IPS-NIHi11 (cell line): ENCODE data around the gene MICAL3.
"Not testable (repeated sequence)": the region's sequence is repeated elsewhere in the genome, so short reads cannot be mapped to it uniquely, and the experiment has no call there.

Source experiments
- DNase-seq: peaks from one replicate; pipeline ENCODE4 v3.0.0; 2012; ENCODE audit warnings: mixed read lengths, low spot score

Gene MICAL3

DNA sequence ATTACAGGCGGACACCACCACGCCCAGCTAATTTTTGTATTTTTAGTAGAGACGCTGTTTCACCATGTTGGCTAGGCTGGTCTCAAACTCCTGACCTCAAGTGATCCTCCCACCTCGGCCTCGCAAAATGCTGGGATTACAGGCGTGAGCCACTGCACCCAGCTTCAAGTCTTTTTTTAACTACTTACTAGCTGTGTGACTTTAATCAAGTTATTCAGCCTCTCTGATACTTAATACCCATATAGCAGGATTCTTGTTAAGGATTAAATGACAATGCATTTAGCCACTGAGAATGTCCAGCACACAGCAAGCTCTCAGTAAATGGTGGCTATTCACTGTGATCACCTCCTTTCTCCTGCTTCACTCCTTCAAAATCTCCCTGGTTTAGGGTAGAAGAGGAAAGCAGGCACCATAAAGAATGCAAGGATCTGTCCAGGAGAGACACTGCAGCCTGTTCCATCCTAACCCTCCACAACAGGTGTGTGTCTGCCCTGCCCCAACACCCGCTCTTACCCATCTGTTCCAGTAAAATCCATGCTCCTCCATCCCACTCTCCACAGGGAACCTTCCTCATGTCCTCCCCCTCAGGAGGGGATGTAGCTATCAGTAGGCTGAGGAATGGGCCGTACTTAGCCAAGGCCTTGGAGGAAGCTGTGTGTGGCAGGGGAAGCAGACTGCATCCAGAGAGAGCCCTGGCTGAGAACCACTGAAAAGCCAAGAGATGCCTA lies 69.3 kb downstream of the MICAL3 start:
- no peak for DNase-seq

DNA sequence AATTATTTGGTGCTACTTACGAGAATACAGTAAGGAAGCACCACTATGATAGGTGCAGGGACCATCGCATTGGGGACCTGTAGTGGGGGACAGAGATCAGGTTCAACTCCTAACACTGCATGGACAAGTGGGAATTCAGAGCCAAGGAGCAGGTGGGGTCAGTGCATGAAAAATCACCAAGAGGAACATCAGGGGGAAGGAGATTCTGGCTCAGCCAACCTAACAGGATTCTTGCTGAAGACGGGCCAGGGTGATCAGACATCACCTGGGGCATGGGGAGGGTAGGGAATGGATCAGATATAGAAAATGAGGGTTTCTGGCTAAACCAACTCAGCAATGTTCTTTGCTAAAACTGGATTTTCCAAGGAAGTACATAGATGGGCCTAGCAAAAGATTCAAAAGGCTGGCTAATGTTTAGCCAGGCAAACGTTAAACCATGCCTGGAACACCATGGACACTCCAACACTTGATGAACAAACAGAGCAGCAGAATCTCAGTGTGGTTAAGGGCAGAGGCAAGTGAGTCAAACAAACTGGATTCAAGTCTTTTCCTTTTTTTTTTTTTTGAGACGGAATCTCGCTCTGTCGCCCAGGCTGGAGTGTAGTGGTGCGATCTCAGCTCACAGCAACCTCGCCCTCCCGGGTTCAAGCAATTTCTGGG lies 70.0 kb downstream of the MICAL3 start:
- DNase-seq, result no peak

DNA sequence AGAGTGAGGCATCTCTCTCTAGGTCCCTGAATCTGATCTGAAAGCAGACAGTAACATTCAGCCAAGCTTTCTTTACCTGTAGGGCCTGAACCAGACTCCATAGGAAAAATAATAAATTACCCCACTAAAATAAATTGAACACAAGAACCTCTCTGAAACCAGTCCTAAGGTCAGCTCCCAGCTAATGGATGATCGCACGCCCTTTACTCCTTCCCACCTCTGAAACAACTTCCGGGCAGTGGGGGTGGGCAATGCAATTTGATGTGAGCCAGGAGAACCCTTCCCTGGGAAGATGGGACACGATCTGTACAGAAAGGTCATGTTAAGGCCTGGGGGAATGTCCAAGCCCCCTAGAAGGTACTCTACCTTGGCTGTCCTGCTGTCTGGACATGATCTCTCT lies 71.2 kb downstream of the MICAL3 start:
- no peak for DNase-seq

DNA sequence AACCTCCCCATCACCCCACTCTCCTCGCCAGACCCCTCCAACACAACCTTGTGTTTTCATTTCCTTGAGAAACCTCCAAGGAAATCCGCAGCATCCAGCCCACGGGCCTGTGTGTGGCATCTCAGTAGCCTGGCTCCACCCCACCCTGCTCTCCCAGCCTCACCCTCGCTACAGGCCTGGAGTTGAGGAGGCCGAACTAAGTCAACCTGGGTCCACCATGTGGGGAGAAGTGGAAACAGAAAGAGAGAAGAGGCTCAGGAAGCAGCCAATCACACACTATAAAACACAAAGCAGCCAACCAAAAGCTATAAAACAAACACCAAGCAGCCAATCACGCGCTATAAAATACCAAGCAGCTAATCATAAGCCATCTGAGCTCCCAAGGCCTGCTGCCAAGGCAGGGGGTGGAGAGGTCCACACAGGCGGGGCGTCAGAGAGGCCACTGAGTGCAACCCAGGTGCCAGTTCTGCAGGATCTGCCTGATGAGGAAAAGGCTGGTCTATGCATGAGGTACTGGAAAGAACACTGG lies 72.0 kb downstream of the MICAL3 start:
- DNase-seq, result no peak

DNA sequence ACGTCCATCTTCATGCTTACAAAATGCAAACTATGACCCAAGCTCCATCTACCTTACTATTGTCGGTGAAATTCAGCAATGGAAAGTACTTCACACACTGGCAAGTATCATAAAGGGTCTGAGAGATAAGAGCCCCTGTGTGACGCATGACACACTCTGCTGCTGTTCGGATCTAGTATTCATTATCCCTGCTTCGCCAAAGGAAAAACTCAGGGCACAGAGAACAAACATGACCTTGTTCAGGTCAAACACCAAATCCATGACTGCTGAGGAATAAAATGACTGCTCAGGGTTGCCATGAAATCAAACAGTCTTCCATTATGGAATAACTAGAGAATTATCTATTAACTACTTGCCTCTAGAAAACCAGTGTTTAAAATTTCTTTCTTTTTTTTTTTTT lies 73.0 kb downstream of the MICAL3 start:
- no peak for DNase-seq

DNA sequence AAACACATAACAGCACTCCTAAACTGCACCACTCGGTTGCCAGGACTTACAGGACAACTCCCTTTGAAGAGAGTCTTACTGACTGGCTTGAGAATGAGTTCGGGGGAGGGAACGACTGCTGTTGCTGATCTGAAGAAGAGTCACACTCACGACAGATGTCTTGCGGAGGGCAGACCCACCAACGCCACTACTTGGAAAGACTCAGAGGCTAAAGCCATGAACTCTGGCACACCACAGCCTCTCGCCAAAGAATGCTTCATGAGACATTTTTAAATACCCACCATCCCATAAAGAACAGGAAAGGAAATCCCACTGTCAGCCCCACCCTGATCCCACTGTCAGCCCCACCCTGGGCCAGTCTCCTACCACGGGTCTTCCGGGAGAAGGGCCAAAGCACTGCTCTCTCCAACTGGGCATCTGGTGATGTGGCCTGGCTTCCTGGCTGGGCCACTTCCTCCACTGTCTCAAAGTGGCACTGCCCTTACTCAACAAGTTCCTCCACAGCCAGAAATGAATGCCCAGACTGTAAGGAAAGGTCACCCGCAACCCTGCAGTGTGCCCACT lies 73.6 kb downstream of the MICAL3 start:
- DNase-seq, result no peak

DNA sequence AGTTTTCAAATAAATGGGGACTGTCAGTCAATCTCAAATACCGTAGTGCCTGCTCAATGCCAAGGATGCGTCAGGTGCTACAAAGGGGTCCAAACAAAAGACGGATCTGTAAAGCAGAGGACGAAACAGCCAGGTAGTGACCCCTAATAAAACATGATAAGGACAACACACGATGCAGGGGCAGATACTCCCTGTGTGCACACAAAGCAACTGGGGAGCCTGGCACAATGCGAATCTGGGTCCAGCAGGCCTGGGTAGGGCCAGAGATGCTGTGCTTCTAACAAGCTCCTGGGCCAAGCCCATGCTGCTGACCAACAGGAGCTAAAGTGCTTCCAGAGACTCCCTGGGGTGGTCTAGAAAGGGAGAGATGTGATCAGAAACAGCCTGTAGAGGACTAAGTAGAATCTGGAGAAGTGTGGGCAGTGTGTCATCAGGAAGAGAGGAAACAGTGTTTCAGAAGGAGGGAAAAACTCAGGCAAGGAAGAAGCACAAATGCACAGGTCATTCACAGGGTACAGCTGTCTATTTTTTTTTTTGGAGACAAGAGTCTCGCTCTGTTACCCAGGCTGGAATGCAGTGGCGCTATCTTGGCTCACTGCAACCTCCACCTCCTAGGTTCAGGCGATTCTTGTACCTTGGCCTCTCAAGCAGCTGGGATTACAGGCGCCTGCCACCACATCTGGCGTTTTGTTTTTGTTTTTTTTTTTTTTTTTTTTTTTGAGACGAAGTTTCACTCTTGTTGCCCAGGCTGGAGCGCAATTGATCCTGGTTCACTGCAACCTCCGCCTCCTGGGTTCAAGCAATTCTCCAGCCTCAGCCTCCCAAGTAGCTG lies 74.5 kb downstream of the MICAL3 start:
- no peak for DNase-seq

DNA sequence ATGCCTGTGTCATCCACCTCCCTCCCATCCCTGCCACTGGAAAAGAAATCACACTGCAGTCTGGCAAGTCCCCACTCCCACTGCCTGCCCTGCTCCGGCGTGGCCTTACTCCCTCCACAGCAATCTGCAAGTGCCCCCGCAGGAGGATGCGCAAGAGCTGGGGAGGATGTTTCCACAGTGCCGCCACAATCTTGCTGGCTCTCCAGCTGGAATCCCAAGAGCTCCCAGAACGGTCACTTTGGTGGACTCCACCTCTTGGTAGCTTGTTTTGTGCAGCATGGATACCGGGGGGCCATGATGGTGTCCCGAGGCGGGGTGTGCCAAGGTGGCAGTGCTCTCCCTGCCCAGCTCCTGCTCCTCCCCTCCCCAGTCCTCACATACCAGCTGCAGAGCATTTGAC lies 76.3 kb downstream of the MICAL3 start:
- DNase-seq, result no peak

DNA sequence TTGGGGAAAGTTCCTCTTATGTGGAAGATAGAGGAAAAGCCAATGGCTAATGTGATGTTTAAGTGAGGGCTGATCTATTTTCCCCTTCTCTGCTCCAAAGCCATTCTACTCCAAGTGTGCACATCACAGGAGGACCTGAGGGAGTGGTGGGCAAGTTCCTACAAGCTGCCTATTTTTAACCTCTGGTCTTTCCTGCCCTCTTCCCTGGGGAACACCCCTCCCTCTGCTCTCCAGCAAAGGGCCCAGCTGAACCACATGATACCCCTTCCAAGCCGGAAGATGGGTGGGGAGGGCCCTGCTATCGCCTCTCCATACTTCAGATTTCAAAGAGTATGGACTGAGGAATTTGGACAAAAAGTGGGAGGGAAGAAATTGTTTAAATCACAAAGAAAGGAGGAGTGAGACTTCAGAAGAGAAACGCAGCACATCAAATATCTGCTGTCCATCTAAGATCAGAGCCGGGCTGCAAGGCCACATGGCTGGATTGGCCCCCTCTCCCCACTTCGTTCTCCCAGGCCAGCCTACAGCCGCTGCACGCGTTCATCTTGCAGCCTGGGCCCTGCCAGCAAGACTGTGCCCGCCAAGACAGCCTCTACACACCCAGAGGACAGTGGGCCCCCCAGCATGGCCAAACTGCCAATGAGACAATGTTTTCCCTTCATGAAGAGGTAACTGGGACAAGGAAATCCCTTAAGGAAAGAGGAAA lies 77.5 kb downstream of the MICAL3 start:
- no peak for DNase-seq

DNA sequence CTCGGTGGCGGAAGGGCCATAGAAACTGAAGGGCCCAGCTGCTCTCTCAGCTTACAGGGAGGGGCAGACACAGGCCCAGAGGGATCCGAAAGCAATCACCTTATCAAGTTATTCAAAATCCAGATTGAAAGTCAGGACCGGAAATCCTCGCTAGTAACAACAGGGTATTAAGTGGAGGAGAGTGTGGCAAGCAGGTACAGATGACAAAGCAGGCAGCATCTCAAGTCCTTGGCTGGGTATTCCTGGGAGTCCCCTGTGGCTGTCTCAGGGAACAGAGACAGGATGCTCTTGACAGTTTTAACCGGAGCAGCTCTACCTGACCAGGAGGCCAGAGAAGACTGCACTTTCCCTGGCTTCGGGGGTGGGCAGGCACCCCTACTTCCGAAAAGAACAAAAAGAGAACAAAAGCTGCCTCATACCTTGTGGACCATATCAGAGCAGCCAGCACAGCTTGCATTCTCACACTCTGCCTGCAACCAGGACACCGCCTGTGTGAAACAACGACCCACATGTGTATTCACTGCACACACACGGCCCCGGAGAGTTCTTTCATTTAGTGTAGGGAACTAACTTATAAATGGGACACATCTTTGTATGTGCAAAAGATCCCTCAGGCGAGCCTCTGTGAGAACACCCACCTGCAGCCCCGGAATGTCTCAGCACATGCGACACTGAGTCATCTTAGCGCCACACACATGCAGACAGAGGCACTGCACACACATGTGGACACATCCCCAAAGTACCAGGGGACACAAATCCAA lies 78.3 kb downstream of the MICAL3 start:
- no peak for DNase-seq

DNA sequence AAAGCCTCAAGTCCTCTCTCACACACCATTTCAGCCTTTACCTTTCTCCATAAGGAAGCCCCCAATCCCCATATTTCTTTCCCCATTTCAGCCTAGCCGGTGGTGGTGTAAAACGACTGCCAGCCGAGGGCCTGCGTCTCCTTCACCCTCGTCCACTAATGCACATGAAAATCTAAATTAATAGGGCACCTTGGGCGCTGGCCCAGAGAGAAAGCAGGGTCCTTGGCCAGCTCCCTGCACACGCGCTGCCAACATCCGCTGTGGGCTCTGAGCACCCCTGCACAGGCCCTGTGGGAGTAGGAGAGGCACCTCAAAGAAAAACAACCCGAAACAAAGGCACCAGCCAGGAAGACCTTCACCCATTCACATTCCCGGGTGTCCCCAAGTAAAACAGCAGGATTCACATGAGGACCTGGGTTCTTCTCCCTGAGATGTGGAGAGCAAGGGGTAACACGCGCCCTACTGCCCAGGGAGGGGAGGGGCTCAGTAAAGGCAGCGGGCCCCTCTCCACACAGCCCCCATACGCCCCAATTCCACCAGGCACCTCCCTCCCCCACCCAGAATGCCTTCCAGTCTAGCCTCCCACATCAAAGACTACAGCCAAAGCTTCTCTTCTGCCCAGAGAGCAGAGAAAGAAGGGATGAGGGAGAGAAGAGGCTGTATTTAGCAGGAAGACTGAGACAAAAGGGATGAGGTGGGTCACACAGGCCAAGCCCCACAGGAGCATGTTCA lies 79.0 kb downstream of the MICAL3 start:
- DNase-seq, result no peak

DNA sequence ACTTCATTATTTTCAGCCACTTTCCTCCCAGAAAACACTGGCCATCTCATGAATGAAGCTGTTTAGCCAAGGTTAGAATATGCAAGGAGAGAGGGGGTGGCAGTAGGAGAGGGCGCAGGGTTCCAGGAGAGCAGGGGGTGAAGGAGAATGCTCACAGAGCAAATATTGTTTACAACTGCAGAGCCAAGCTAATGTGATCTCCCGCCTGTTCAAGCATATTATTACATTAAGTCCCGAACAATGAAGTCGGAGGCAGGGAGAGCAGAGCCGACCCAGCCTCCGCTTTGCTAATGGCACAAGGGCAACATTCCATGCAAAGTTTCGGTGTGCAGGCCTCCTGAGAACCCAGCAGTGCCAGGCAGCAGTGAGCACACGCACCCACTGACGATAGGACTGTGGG lies 80.1 kb downstream of the MICAL3 start:
- no peak for DNase-seq

DNA sequence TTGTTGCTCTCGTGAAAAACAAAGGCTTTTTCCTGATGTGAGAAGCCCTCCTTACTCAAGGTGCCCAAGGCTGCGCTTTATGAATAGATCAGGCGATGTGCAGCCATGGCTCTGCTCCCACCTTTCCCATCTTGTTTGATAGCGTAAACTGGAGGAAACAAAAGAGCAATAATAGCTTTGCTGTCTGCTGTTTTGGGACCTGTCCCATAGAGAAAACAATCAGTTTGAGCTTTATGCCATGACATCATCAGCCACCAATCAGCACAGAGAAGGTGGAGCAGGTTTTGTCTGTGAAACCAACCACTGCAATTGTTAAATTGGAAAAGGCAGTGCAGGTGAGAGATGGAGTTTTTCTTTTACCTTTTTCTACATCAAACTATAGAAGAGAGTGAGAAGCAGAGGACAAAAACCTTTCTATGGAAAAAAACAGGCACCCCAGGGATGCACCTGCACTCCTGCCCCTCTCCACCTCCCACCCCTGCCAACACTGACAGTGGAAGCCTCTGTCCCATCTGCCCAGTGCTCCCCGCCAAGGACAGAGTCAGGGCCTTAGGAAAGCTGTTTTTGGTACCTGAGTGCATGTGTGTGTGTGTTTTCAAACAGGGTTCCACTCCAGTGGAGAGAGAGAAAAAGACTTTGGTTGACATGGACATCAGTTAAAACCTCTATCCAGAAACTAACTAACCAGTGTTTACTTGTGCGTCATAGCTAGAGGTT lies 80.7 kb downstream of the MICAL3 start:
- DNase-seq, result peak; percentile 58

DNA sequence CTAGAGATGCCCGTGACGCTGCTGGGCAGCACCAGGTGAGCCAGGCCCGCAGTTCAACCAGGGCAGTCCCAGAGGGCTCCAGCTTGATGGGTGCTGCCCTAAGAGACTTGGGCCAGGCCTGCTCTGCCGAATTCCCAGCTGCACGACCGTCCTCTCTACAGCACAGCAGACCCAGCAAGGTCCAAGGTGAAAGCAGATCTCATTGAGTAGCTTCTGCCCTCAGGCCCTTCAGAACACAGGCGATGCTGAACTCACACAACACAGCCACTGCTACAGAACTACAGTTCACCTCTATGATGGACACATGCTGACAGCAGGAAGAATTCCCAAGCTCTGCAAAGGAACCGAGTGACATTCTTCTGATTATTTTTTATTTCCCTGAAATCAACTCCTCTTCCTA lies 81.6 kb downstream of the MICAL3 start:
- DNase-seq, result no peak

DNA sequence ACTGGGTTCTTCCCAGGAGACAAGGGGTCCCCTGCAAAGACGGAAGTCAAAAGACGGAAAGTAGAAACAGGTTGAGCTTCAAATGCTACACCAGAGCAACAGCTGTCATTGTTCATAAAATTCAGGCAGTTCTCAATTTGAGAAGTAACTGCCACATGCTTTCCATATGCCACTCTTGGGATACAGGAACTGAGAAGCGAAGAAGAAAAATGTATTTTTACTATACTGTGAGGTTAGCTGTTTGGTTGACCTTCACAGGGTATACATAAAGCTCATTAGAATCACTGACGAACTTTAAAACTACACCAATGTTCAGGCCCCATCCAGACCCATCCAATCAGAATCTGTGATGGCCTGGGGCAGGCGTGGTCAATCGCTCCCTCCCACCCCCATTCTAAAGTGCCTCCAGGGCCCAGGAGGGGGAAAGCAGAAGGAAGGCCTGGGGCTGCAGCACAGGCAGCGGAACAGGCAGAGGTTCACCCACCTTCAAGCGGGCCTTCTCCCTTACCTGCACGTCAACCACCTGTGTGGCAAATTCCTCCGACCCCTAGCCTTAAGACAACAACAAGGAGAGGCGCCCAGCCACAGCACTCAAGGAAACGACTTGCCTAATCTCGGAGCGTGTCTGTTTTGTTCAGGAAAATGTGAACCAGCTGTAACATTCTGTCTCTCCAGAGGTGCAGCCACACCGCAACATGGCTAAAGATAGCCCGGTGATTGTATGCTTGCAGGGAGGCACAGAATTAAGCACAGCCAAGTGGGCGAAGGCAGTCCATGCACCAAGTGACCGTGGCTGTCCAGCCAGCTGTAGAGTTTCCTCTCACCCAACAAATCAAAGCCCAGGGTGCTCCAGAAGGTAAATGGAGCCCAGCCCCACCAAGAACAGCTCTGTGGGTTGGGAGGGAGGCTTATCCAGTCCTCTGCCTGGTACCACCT lies 82.6 kb downstream of the MICAL3 start:
- DNase-seq, result no peak

DNA sequence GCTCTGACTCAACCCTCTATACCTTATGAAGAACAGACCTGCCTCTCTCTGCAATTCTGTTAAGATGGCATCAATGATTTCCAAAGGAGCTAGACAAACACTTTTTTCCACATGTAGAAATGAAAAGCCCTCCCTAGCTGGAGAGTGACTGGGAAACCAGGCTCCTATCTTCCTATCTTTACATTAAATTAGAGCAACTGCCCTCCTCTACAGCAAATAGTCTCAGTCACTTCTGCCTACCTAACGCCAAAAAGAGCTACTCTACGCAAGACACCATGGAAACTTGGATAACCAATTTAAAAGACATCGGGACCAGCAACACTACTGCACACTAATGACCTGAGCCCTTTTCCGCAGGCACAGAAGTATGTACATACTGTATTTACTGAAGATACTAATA lies 84.8 kb downstream of the MICAL3 start:
- no peak for DNase-seq

DNA sequence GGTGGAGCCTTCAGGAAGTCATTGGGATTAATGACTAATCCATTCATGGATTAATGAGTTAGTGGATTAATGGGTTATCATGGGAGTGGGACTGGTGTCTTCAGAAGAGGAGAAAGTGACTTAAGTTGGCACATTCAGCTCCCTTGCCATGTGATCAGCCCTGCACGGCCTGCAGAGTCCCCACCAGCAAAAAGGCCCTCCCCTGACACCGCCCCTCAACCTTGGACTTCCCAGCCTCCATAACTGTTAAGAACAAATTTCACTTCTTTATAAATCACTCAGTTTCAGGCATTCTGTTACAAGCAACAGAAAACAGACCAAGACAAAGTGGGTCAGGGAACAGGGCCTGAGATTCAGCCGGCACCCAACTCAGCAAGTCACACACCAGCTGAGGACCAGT lies 85.3 kb downstream of the MICAL3 start:
- DNase-seq, result no peak

DNA sequence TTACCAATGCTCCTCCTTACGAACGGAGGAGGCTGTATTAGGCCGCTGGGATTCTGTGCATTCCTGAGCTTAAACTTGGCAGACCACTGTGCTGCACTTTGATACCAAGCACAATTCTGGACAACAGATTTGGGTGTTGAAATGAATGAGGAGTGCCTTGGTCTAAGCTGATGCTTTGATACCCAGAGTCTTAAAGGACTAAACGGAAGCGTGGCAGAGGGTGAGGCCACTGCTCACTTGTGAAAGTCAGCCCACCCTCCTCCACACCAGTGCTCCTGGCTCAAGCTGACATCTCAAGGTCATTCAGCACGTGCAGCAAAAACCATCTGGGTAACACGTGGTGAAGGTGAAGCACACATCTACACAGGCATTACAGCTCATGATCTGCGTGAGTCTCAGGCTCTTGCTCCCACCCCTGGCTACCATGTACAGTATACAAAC lies 85.9 kb downstream of the MICAL3 start:
- DNase-seq, result no peak

DNA sequence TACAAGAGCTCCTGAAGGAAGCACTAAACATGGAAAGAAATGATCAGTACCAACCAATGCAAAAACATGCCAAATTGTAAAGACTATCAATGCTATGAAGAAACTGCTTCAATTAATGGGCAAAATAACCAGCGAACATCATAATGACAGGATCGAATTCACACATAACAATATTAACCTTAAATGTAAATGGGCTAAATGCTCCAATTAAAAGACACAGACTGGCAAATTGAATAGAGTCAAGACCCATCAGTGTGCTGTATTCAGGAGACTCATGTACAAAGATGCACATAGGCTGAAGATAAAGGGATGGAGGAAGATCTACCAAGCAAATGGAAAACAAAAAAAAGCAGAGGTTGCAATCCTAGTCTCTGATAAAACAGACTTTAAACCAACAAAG lies 91.9 kb downstream of the MICAL3 start:
- DNase-seq, result not testable (repeated sequence)
